Upper lobe of left lung (tissue), 4 donors: Measurements from ENCODE around the gene DSTN.

Source experiments
- EP300 ChIP-seq, 4 donors: sonication (generic); formaldehyde crosslinking; IDR thresholded peaks; one replicate each; pipeline ENCODE4 v1.5.1; 2017; ENCODE audit warnings: antibody characterized with exemption in 4 of 4, control low read depth in 2 of 4
- POLR2AphosphoS5 ChIP-seq, 2 donors: sonication (generic); formaldehyde crosslinking; IDR thresholded peaks; one replicate each; pipeline ENCODE4 v1.5.1; 2017; ENCODE audit warnings: antibody characterized with exemption in 2 of 2
- TF ChIP-seq, protein P1 (sequence below), 6 experiments: fragments of 450-650 bp in 4 of 6; fragments of 200-600 bp in 2 of 6; sonication (generic) in 2 of 6; IDR thresholded peaks; one replicate each; pipeline ENCODE4 v1.5.1; 2016 to 2019; ENCODE audit warnings: antibody characterized with exemption in 6 of 6

DNA sequence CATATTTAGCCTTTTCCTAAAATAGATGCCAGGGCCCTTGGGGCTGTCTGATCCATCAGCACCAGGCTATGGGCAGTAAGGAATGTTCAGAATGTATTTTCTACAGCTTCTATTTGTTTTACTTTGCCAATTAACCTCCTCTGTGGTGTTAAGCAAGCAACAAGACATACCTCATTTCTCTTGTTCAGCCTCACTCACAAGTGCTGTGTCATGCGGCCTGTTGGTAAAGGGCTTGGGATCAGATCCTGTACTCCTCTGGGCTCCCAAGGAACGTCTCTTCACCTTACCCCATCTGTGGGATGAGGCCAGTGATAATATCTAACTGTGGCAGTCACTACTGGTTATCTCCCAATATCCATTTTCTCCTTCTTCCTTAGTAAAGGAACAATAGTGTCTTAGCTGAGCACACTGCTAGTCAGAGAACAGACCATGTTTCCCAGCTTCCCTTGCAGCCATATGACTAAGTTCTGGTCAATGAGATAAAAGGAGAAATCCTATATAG lies 7.0 kb upstream of the DSTN start:
- TF ChIP-seq, protein P1, sequence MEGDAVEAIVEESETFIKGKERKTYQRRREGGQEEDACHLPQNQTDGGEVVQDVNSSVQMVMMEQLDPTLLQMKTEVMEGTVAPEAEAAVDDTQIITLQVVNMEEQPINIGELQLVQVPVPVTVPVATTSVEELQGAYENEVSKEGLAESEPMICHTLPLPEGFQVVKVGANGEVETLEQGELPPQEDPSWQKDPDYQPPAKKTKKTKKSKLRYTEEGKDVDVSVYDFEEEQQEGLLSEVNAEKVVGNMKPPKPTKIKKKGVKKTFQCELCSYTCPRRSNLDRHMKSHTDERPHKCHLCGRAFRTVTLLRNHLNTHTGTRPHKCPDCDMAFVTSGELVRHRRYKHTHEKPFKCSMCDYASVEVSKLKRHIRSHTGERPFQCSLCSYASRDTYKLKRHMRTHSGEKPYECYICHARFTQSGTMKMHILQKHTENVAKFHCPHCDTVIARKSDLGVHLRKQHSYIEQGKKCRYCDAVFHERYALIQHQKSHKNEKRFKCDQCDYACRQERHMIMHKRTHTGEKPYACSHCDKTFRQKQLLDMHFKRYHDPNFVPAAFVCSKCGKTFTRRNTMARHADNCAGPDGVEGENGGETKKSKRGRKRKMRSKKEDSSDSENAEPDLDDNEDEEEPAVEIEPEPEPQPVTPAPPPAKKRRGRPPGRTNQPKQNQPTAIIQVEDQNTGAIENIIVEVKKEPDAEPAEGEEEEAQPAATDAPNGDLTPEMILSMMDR (IDR thresholded peaks at IDR 0.05) = no peak
- peak; percentile 38 to 41 for TF ChIP-seq POLR2AphosphoS5 (IDR thresholded peaks at IDR 0.05)
- TF ChIP-seq EP300 (IDR thresholded peaks at IDR 0.05) = peak in 2 of 4 donors; percentile 62 to 91
